HG03460 (cell line): Measurements from ENCODE around the gene CTR9.

Source experiments
- ATAC-seq: cut with Tn5 transposase; IDR thresholded peaks from one replicate; pipeline ENCODE4 v1.9.1; 2021; ENCODE audit not compliant: unreplicated experiment

Gene CTR9

DNA sequence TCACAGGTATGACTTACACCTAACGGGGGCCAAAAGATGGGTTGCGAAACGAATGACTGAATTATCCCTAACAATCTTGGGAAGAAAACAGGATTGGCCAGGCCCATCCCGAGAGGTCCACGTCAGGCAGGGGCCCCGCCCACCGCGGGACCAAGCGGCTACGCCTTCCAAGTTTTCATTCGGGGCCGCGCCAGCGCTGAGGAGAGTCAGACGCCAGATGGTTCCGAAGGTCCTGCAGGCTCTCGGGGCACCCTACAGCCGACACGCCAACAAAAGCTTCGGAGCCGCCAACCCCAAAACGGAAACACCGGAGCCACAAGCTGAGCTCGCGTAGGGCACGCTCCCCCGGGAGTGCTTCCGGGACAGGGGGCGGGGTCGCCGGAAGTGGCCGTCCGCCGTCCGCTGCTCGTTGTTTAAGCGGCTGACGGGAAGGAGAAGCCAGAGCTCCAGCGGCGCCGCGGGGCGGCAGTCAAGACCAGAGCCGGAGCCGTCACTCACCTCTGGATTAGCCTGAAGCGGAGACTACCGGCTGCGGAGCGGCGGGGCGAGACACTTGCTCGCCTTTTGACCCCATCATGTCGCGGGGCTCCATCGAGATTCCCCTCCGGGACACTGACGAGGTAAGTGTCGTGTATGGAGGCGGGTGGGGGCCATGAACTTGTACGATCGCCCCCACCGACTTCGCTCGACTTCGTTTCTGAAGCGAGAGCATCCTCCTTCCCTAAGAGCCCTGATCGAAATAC, at the start of gene CTR9:
TSS of gene CTR9 (plus strand) at position 409 of the 743 bp plus-strand sequence. CDS start at position 576, 167 bp downstream.
- ATAC-seq, result peak; percentile 85

DNA sequence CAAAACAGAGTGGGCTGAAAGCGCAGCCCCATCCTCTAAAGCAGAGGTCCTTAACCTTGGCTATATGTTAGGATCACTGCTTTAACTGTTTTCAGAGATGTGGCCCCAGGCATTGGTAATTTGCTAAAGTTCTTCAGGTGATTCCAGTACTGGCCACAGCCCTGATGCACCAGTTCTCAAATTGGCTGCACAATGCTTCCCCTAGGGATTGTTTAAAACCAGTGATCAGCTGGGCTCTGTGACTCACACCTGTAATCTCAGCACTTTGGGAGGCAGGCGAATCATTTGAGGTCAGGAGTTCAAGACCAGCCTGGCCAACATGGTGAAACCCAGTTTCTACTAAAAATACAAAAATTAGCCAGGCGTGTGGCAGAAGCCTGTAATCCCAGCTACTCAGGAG, 49.1 kb upstream of the CTR9 start:
- ATAC-seq, result no peak

DNA sequence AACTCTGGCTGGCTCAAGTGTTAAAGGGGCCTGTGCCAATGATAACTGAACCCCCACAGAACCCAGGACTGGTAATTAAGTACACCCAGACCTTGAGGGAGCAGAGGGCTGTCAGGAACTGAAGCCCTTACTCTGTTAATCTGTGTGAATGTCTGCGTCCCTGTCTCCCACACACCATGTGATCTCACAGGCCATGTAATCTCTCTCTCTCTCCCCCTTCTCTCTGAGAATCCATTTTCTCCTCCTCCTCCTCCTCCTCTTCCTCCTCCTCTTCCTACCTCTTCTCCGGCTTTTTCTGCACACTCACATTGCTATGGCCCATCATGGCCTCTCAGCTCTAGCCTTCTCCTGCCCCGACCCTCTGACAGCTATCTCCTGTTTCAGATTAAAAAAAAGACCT, 42.9 kb upstream of the CTR9 start:
- ATAC-seq, result no peak

DNA sequence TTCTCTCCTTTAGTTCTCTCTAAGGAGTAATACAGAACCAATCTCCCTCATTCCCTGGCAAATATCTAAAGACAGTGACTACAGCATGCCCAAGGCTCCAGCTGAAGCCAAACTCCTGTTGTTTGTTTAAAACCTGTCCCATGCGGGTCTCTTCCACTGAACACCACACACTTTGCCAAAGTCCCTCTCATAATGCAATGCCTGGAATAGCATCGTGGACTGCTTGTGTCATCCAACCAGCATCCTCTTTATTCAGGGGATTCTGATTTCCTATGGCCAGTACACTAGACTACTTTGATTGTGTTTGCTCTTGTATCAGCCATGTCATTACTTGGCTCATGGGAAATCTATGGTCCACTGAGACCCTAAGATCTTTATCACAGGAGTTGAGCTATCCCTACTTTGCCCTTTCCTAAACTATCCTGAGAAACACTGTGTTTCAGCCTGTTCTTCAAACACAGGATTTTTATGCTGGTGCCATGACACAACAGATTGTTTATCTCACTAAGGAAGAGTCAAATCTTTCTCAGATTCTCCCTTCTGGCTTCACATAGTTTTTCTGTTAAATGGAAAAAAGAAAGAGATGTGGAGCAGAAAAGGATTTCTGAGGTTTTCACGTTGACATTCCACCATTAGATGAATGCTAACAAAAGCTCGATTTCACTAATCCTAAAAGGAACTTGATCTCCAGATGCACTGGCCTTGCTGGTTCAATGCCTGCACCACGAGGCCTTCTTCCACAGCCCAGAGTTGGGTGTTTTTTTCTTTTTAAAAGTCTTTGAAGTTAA, 41.6 kb upstream of the CTR9 start:
- ATAC-seq, result no peak

DNA sequence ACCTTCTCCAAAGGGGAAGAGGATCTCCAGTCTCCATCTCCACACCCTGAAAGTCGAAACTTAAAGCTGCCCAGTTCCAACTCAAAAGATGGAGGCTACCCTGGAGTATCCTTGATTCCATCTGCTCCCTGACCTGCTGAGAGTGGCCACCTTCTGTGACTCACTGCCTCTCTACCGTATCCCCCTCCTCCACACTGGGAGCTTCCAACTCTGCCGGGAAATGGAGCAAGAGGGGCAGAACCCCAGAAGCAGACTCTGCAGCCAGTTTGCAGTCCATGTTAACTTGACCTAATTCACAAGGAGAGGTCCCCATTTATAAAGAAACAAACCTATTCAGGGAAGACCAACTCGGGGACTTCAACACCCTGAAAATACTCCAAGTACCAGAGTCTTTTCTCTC, 35.5 kb upstream of the CTR9 start:
- no peak for ATAC-seq

DNA sequence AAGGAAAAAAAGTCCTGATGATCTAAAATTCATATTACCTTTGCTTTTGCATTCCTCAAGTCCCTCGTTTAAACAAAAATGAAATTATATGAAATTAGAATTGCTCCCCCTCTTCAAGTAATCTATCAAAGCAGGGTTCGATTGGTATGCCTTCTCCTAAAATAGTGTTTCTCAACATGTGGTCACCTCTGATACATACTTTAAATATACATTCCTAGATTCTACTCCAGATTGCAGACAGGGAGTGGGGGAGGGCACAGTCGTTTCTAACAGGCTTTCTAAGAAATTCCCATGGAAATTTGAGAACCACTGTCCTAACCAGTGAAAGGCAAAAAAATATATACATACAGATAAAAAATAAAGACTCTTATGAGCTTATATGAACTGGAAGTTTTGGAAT, 34.9 kb upstream of the CTR9 start:
- no peak for ATAC-seq

DNA sequence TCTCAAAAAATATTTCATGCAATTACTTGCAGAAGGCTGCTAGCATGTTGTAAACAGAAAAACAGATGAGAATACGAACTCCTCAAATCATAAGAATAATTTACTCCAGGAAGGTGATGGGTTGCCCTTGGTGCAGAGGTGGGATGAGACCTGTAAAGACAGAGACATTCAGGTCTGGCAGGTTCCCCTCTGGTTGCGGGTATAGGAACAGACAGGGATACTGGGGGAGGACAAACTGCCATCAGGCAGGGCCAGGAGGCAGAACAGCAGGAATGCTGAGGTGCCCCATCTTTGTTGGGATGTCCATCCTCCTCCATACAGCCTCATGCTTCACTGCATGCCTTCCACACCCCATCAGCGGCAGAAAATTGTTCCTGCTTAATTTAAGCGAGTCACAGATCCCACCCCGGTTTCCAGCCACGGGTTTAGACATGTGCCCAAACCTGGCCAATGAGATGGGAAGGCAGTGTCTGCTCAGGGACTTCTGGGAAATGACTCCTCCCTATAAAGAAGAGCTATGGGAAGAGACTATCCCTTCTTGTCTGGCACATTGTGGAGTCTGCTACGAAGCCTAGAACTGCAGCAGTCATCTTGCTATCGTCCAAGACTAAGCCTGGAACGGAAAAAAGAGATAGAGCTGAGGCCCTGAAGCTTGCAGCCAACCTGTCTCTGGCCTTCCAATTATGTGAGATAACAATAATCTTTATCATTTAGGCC, 34.3 kb upstream of the CTR9 start:
- ATAC-seq, result no peak

DNA sequence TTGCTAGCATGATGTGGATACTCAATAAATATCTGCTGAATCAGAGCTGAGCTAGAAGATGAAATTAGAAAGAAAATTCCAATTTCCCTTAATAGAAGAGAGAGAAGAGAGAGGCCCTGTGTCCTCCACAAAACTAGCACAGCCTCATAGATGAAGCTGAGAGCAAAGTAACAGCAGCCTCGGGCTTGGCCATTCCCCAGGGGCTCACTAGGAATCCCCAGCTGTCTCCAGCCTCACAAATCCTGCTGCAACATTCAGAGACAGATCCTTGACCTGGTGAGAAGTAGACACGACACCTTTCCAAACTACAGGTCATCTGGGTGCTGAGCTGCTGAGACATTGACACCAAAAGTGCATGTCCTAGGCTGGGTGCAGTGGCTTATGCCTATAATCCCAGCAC, 31.4 kb upstream of the CTR9 start:
- ATAC-seq, result no peak

DNA sequence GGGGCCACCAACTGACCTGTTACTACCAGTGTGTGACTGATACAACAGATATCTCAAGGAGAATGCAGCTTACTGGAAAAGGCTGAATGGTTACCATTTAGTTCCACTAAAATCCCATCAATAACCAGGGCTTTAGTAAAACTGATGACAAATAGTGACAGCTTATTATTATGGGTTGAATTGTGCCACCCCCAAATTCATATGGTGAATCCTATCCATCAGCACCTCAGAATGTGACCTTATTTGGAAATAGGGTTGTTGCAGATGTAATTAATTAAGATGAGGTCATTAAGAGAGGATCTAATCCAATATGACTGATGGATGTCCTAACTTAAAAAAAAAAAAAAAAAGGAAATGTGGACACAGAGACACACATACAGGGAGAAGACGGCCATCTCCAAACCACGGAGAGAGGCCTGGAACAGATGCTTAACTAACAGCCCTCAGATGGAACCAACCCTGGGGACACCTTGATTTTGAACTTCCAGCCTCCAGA, 30.1 kb upstream of the CTR9 start:
- no peak for ATAC-seq

DNA sequence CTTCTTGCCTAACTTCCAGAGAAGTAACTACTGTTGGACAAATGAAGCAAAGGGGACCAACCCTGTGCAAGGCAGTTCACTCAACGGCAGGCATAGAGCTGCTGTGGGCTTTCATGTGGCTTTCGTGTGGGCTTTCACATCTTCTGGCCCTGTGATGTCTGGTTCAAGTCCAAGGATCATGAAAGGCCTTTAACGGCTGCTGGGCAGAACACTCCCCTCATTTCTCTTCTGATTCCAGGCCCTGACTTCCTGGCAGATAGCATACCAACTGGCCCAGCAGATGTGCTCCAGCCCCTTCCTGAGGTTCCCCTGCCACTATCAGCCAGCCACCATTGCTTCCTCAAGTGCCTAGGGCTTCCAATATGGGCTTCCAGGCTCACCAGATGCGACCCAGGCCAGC, 28.7 kb upstream of the CTR9 start:
- no peak for ATAC-seq

DNA sequence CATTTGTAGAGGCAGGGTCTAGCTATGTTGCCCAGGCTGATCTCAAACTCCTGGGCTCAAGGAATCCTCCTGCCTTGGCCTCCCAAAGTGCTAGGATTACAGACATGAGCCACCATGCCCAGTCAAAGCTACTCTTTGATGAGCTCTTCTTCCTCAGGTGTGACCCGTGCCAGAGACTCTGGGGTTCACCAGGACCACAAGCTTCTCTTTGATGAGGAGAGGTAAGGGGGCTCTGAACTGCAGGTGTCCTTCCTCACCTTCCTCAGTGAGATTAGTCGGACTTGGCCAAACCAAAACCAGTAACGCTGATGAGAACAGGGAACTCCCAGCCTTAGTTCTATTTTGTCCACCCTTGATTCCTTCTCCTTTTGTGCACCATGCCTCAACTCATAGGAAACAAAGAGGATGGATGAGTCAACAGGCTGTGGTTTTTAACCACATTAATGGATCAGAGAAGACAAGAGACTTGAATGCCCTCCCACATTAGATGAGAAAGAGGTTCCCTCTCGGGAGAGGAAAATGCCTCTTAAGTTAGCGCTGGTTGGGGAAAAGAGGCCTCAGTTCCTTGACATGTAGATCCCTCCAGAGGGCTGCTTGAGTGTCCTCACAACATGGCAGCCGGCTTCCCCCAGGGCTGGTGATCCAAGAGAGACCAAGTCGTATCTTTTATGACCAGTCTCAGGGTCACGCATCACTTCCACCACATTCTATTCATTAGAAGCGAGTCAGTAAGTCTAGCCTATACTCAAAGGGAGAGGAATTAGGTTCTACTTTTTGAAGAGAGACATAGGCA, 25.7 kb upstream of the CTR9 start:
- no peak for ATAC-seq

DNA sequence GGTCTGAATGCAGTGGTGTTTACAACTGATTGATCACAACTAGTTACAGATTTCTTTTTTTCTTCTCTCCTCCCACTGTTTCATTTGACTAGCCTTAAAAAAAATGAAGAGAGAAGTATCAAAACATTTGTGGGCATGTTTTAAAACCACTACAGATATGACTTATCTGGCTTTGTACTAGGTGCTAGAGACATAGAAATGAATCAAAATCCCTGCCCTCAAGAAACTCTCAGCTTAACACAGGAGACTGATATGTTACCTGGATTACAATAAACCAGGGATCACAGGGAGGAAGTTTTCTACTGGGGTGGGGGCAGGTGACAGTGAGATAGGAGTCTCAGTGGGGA, 25.2 kb upstream of the CTR9 start:
- ATAC-seq, result no peak

DNA sequence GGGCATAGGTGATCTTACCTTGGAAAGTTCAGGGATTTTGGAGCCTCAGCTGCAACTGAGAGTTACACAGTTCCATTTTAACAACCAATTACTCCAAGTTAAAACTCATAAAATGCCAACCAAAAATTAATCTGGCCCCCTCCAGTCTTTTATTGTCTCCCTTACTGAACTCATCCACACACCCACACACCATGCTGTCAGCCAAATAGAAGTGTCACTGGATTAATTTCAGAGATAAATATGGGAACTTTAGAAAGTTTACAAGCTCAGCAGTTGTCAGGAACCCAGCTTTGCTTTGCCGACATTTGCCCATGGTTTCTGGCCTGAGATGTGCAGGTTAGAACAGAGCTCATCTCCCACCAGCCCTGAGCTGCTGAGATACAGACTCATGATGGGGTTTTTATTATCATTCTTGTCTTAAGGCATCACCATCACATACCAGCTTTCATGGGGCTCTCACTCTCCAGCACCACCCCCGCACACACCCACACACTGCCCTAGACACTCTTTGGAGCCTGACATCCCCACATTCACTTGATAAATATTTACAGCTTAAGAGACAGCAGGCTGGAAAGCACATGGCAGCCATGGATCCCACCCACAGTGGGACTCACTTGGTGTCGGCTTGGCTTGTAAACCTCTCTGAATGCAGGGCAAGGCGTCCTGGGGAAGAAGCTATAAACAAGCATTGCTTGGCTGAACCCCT, 23.7 kb upstream of the CTR9 start:
- ATAC-seq, result no peak

DNA sequence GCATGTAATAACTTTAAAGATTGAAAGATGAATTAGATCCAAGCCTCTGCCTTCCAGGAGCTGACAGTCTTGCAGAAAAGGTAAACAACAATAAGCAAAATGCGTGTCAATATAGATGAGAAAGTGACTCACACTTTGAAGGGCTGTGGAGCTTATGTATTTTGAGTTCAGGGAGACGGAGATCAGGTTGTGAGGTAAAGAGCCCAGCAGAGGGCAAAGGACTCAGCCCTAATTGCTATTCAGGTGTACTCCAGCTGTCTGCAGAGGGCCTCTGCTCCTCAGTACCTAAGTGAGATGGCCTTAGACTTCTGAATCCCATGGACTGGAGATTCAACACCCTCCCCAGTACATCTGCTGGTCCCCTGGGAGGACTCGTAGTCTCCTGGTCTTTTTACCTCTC, 22.9 kb upstream of the CTR9 start:
- ATAC-seq, result no peak

DNA sequence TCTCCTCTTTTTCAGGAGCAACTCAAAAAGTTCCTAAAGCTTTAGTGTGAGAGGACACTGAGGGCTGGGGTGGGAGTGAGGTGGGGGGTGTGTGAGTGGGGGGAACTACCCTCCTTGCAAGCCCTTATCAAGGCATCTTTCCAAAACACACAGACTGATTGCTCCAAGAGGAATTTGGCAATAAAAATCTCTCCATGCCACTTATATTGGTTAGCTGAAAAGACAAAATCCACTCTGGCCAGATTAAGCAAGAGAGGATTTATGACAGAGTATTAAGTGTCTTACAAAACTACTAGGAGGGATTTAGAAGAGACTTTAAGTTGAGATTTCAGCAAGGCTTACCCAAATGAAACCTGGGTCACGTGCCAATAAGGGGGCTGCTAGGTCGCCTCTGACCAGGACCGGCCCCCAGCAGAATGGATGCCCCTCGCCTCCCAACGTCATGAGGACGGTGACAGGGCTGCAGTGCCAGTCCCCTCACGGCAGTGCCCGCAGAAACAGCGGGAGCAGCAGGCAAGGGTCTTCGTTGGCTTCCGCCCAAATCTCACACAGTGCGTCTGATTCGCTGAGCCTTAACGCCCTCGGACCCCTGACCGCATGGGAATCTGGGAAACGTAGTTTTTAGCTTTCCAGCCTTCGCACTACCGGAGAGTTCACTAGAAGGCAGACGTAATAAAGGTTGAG, 22.1 kb upstream of the CTR9 start:
- no peak for ATAC-seq

DNA sequence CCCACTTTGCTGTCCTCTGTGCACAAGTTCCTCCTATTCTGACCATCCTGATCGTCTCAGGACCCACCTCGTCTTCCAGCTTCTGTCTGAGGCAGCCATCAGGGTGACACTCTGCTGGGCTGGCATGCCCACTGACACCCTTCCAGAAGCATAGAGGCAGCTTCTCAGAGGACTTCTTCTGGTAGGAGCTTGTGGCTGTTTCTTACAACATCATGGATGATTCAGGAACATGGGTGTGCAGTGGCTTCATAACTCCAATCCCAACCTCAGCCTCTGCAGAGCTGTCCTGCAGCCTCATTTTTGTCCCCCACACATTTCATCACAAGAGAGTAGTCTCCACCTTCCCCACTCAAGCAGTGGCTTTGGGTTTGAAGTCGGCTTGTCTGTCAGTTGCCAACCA, 20.9 kb upstream of the CTR9 start:
- no peak for ATAC-seq

DNA sequence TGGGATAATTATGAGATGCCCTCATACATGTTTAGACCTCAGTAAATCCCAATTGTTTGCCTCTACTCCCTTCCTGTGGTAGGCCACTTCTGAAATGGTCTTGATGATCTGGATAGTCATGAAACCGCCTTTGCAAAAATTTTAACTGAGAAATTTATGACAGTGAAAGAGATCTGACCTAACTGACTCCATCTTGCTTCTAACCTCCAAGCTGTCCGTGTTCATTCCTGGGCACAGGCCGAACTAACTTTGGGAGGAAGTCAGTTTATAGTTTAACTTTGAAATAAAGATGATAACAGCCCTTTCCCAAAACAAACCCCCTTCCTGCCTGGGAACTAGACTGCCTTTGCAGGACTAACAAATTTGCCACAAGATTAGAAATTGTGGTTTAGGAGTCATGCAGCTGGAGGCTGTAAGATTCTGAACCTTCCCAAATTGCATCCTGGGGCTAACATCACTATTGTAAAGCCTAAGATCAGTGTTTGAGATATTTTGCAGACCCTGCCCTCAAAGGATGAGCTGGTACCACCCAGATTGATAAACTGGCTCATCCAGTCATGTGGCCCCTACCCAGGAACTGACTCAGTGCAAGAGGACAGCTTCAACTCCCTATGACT, 19.9 kb upstream of the CTR9 start:
- no peak for ATAC-seq

DNA sequence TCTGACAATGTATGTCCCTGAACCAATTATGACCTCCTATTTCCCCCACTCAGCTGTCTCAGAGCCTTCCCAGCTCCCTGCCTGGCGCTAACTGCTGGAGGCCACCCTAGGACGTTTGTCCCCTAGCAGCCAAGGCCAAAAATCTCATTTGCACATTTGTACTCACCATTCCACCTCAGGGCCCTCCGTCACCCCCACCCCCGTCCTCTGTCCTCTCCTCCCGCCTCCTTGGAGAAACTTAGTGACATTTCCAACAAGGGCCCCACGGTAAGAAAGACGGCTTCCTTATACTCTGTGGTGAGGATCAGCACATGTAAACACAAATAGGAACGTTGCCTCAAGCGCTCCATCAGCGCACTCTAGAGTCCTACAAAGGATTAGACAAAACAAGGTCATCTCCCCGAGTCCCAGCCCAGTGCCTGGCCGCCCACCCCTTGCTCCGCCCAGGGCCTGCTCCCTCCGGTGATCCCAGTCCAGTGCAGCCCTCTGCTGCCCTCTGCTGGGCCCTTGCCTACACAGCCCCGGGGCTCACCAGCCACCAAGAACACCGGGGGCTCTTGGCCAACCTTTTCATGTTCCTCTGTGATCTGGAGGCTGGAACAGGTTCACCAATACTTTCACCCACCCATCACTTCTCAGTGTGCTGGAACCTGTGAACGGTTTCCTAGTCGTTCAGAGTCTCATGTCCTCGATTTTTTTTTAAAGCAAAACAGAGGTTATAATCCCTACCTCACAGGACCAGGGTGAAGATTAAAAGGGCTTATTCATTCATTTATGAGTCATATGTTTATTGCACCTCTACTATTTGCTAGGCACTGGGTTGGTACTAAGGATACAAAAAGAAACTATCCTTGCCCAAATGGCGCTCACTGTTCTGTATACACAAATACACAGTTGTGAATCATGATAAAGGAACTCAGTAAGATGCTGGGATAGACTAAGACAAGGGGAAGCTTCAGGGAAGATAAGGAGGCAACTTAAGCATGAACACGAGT, 15.3 kb upstream of the CTR9 start:
- peak; percentile 97 for ATAC-seq
